HFF-Myc (cell line): ENCODE data around the gene OPRL1.

Source experiments
- DNase-seq: peaks from one replicate; pipeline ENCODE4 v3.0.0-alpha.2; 2011; ENCODE audit warnings: low read depth; ENCODE audit errors: extremely low read depth
- H3K4me3 ChIP-seq: replicated peaks from 2 replicates; pipeline ENCODE4 v1.5.1; 2011; ENCODE audit warnings: low read depth, mild to moderate bottlenecking, control low read depth, low read length
- TF ChIP-seq, protein P1 (sequence below): IDR thresholded peaks from 2 replicates; pipeline ENCODE4 v1.5.1; 2012; ENCODE audit warnings: mild to moderate bottlenecking, low read depth, low read length, control low read depth; ENCODE audit errors: missing control alignments

The OPRL1 gene

DNA sequence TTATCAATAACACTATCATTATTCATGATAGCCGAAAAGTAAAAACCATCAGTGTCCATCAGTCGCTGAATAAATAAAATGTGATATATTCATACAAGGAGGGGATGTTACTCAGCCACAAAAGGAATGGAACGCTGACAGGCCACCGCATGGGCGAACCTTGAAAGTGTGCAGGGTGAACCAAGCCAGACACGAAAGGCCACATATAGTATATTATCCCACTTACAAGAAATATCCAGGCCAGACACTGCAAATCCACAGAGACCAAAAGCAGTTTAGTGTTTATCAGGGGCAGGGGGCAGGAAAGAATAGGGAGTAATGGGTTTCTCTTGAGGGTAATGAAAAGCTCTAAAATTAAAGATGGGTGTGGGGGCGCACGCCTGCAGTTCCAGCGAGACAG lies 36.1 kb upstream of the OPRL1 start:
- no peak for DNase-seq
- no peak overlapping the region for H3K4me3 ChIP-seq
- TF ChIP-seq, protein P1, sequence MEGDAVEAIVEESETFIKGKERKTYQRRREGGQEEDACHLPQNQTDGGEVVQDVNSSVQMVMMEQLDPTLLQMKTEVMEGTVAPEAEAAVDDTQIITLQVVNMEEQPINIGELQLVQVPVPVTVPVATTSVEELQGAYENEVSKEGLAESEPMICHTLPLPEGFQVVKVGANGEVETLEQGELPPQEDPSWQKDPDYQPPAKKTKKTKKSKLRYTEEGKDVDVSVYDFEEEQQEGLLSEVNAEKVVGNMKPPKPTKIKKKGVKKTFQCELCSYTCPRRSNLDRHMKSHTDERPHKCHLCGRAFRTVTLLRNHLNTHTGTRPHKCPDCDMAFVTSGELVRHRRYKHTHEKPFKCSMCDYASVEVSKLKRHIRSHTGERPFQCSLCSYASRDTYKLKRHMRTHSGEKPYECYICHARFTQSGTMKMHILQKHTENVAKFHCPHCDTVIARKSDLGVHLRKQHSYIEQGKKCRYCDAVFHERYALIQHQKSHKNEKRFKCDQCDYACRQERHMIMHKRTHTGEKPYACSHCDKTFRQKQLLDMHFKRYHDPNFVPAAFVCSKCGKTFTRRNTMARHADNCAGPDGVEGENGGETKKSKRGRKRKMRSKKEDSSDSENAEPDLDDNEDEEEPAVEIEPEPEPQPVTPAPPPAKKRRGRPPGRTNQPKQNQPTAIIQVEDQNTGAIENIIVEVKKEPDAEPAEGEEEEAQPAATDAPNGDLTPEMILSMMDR = no peak

DNA sequence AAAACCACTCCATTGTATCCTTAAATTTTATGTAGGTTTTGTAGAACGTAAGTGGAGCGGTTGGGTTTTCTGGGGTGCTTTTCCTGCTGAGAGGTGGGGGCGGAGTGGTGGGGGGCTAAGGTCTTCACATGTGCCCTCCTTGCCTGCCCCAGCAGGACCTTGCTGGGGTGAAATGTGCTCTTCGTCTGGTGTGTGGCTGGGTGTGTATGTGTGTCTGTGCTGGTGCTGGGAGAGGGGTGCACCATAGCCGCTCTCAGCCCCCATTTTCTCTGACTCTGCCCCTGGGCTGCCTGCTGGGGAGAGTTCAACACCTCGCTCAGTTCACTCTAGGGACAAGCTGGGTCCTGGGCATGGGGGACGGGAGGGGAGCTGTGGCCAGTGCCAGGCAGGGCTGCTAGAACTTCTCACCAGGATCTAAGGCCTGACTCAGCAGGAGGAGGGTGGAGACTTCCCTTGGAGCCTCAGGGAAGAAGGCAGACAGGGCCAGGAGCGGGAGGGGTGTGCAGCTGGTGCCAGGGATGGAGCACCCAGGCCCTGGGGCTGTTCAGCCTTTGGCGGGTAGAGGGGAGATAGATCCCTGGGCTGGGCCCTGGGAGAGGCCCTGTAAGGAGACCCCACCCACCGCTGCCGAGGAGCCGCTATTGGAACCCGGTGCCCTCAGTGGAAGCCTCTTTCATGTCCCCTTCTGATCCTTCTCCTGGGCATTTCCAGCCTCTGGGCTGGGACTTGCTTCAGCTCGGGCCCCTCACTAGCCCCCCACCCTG lies 35.2 kb upstream of the OPRL1 start:
- no peak for DNase-seq
- TF ChIP-seq, protein P1 = no peak
- no peak overlapping the region for H3K4me3 ChIP-seq

DNA sequence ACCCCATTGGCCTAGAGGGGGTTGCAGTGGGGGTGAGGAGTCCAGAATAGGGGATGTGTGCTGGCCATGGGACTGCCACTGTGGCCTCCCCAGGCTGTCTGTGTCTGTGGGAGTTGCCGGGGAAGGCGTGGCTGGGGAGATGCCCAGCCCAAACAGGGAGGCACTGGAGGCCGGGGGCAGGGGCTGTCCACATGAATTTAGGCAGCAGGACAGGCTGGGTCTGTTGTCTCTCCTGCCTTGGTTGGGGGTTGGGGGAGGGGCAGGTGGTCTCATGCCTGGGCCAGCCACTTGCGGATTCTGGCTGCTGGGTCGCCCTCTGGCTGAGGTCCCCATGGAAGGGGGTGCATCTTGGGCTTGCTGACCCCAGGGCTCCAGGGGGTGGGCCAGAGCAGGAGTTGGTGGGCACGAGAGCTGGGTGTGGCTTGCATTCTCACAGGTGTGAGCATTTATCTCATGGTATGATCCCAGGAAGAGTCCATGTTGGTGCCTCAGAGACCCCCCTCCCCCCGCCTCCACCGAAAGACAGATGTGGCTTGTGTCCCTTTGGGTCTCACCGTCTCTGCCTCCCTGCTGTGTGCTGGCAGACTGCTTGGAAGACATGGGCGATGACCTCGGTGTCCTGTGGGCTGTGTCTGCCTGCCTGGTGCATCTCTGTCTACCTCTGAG lies 34.4 kb upstream of the OPRL1 start:
- no peak for DNase-seq
- no peak overlapping the region for H3K4me3 ChIP-seq

DNA sequence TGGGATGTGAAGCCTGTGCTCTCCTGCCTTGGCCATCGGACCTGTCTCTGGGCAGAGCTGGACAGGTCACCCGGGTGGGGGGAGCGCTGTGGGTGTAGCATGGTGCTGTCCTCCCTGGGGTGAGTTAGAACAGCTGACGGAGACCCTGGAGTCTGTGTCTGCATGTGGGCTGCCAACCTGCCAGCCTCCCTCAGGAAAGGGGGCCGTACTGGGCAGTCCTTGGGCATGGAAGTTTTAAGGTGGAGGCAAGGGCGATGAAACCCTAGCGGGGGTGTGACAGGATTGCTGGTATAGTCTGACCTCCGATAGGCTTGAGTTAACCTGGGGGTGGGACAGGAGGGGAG lies 32.9 kb upstream of the OPRL1 start:
- H3K4me3 ChIP-seq = no peak overlapping the region
- DNase-seq = no peak
- TF ChIP-seq, protein P1 = no peak

More for the DNA sequence above, 34.4 kb upstream of the OPRL1 start:
- TF ChIP-seq, protein P1 = no peak

DNA sequence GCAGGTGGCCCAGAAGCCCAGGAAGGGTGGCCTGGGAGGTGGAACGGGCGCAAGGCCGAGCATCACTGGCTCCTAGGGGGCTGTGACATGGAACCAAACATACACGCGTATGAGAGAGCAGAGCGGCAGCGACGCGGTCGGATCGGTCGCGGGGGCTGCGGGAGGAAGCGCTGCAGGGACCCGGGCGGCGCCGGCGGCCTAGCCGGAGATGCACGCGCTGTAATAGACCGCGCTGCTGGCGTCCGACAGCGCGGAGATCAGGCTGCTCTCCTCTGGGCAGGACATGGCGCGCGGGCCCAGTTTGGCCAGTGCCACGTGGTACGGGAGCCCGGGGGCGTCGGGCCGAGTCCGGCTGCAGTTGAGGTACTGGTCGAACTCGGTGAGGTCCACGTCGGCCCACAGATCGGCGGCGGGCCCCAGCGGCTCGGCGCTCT lies 31.9 kb upstream of the OPRL1 start:
- TF ChIP-seq, protein P1 = no peak
- DNase-seq = no peak
- no peak overlapping the region for H3K4me3 ChIP-seq

DNA sequence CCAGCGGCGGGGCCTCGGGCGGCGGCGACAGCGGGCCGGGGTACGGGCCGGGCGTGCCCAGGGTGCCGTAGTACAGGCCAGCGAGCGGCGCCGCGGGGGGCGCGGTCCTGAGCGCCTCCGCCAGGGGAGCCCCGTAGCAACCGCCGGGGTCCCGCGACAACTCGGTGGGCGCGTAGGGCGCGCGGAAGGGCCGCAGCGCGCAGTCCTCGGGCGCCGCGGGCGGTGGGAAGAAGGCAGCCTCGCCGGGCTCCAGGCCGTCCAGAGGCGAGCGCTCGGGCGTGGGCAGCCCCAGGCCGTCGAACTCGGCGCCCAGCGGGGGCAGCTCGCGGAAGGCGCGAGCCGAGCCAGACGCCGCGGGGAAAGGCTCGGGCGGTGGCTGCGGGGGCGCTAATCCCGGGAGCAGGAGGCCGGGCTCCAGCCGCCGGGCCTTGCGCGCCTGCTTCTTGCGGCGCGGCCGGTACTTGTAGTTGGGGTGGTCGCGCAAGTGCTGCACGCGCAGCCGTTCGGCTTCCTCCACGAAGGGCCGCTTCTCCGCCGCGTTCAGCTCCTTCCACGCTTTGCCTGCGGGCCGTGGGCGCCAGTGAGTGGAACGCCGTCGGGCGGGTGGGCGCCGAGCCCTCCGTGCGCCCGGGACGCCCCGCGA lies 31.4 kb upstream of the OPRL1 start:
- DNase-seq = no peak
- no peak overlapping the region for H3K4me3 ChIP-seq
- TF ChIP-seq, protein P1 = no peak
